Measurements from ENCODE around the gene ZSCAN29. TPM values are rescaled to one million over a fixed set of nuclear protein-coding genes. Genes with fewer than 3 reads are reported as not detected.
A peak's percentile ranks its signal among the peaks of the same experiment; 100 is the strongest.

ZSCAN29 gene
- total and polyA plus RNA-seq, 2 of the 13 experiments (the other 11 are each of a cell fraction or from before 2014, with no cell fraction given): 8.3 to 27.4 TPM

DNA sequence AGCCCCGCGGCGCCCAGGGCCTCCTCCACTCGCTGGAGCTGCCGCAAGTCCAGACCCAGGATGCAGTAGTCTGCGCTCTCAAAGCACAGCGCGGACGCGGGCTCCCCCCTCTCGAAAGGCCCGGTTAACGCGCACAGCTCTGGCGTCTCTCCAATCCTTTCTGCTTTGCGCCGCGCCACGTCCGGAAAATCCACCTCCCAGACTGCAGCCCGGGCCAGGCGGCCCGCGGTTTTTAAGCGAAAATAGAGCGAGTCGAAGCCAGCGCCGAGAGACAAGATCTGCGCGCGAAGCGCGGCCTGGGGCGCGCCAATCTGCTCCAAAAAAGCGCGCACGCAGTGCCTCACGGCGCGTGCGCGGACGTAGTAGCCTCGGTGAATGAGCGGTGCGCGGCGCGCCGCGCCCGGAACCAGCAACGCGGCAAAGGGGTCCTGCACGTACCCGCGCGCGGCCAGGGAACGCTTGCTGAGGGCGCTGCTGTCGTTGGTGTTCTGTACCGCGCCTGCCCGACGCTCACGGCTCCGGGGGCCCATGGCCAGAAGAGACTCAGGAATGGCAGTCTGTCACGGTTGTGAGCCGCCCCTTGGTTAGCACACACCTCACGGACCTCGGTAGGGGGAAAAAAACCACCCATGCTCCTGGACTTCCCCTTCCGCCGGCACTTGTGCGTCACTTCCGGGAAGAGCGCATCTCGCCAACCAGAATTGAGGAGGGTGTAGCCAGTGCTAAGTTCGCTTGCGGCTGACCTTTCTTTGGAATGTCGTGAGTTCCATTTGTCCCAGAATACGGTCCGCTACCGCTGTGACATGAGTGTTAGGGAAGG lies 40.7 kb downstream of the ZSCAN29 start, which contains the start of gene LCMT2 (continued):
- TF ChIP-seq, protein P1, sequence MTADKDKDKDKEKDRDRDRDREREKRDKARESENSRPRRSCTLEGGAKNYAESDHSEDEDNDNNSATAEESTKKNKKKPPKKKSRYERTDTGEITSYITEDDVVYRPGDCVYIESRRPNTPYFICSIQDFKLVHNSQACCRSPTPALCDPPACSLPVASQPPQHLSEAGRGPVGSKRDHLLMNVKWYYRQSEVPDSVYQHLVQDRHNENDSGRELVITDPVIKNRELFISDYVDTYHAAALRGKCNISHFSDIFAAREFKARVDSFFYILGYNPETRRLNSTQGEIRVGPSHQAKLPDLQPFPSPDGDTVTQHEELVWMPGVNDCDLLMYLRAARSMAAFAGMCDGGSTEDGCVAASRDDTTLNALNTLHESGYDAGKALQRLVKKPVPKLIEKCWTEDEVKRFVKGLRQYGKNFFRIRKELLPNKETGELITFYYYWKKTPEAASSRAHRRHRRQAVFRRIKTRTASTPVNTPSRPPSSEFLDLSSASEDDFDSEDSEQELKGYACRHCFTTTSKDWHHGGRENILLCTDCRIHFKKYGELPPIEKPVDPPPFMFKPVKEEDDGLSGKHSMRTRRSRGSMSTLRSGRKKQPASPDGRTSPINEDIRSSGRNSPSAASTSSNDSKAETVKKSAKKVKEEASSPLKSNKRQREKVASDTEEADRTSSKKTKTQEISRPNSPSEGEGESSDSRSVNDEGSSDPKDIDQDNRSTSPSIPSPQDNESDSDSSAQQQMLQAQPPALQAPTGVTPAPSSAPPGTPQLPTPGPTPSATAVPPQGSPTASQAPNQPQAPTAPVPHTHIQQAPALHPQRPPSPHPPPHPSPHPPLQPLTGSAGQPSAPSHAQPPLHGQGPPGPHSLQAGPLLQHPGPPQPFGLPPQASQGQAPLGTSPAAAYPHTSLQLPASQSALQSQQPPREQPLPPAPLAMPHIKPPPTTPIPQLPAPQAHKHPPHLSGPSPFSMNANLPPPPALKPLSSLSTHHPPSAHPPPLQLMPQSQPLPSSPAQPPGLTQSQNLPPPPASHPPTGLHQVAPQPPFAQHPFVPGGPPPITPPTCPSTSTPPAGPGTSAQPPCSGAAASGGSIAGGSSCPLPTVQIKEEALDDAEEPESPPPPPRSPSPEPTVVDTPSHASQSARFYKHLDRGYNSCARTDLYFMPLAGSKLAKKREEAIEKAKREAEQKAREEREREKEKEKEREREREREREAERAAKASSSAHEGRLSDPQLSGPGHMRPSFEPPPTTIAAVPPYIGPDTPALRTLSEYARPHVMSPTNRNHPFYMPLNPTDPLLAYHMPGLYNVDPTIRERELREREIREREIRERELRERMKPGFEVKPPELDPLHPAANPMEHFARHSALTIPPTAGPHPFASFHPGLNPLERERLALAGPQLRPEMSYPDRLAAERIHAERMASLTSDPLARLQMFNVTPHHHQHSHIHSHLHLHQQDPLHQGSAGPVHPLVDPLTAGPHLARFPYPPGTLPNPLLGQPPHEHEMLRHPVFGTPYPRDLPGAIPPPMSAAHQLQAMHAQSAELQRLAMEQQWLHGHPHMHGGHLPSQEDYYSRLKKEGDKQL (CRISPR knock-in tag; IDR thresholded peaks at IDR 0.05; ENCODE audit: low read depth): no peak
- no peak for TF ChIP-seq ZNF431 (CRISPR knock-in tag; IDR thresholded peaks at IDR 0.05; ENCODE audit: borderline replicate concordance, low read depth)
- no peak for TF ChIP-seq KLF13 (CRISPR knock-in tag; IDR thresholded peaks at IDR 0.05)
- TF ChIP-seq MIER2 (CRISPR knock-in tag; IDR thresholded peaks at IDR 0.05): peak; percentile 13; the same call in 1 of the 2 replicates
- no peak; the same call in 1 of the 2 replicates for TF ChIP-seq ZNF777 (CRISPR knock-in tag; IDR thresholded peaks at IDR 0.05)
- TF ChIP-seq, protein P2, sequence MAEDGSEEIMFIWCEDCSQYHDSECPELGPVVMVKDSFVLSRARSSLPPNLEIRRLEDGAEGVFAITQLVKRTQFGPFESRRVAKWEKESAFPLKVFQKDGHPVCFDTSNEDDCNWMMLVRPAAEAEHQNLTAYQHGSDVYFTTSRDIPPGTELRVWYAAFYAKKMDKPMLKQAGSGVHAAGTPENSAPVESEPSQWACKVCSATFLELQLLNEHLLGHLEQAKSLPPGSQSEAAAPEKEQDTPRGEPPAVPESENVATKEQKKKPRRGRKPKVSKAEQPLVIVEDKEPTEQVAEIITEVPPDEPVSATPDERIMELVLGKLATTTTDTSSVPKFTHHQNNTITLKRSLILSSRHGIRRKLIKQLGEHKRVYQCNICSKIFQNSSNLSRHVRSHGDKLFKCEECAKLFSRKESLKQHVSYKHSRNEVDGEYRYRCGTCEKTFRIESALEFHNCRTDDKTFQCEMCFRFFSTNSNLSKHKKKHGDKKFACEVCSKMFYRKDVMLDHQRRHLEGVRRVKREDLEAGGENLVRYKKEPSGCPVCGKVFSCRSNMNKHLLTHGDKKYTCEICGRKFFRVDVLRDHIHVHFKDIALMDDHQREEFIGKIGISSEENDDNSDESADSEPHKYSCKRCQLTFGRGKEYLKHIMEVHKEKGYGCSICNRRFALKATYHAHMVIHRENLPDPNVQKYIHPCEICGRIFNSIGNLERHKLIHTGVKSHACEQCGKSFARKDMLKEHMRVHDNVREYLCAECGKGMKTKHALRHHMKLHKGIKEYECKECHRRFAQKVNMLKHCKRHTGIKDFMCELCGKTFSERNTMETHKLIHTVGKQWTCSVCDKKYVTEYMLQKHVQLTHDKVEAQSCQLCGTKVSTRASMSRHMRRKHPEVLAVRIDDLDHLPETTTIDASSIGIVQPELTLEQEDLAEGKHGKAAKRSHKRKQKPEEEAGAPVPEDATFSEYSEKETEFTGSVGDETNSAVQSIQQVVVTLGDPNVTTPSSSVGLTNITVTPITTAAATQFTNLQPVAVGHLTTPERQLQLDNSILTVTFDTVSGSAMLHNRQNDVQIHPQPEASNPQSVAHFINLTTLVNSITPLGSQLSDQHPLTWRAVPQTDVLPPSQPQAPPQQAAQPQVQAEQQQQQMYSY (CRISPR knock-in tag; IDR thresholded peaks at IDR 0.05): peak; percentile 52; the same call in 1 of the 2 replicates
- peak; percentile 42; the same call in 1 of the 2 replicates for TF ChIP-seq EEA1 (CRISPR knock-in tag; IDR thresholded peaks at IDR 0.05; ENCODE audit: borderline replicate concordance)
- TF ChIP-seq ATF7-NPFF (CRISPR knock-in tag; IDR thresholded peaks at IDR 0.05; ENCODE audit: low read depth): peak; percentile 77
- TF ChIP-seq ZNF260 (CRISPR knock-in tag; IDR thresholded peaks at IDR 0.05; ENCODE audit: borderline replicate concordance, low read depth): no peak
- TF ChIP-seq NFYC (CRISPR knock-in tag; IDR thresholded peaks at IDR 0.05): peak; percentile 75
- TF ChIP-seq ZNF720 (CRISPR knock-in tag; IDR thresholded peaks at IDR 0.05): 0 out of 2 replicates have a peak, but pooled peaks have one; percentile 44
- no peak for TF ChIP-seq ZNF282 (IDR thresholded peaks at IDR 0.05; ENCODE audit: partially characterized antibody)
- TF ChIP-seq, protein P3, sequence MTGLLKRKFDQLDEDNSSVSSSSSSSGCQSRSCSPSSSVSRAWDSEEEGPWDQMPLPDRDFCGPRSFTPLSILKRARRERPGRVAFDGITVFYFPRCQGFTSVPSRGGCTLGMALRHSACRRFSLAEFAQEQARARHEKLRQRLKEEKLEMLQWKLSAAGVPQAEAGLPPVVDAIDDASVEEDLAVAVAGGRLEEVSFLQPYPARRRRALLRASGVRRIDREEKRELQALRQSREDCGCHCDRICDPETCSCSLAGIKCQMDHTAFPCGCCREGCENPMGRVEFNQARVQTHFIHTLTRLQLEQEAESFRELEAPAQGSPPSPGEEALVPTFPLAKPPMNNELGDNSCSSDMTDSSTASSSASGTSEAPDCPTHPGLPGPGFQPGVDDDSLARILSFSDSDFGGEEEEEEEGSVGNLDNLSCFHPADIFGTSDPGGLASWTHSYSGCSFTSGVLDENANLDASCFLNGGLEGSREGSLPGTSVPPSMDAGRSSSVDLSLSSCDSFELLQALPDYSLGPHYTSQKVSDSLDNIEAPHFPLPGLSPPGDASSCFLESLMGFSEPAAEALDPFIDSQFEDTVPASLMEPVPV (CRISPR knock-in tag; IDR thresholded peaks at IDR 0.05): peak; percentile 60
- TF ChIP-seq ZNF232 (CRISPR knock-in tag; IDR thresholded peaks at IDR 0.05; ENCODE audit: borderline replicate concordance): no peak
- TF ChIP-seq, protein P4, sequence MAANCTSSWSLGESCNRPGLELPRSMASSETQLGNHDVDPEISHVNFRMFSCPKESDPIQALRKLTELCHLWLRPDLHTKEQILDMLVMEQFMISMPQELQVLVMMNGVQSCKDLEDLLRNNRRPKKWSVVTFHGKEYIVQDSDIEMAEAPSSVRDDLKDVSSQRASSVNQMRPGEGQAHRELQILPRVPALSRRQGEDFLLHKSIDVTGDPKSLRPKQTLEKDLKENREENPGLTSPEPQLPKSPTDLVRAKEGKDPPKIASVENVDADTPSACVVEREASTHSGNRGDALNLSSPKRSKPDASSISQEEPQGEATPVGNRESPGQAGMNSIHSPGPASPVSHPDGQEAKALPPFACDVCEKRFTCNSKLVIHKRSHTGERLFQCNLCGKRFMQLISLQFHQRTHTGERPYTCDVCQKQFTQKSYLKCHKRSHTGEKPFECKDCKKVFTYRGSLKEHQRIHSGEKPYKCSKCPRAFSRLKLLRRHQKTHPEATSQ (CRISPR knock-in tag; IDR thresholded peaks at IDR 0.05; ENCODE audit: borderline replicate concordance): no peak
- no peak for TF ChIP-seq ZNF12 (CRISPR knock-in tag; IDR thresholded peaks at IDR 0.05)
- TF ChIP-seq ZFP1 (CRISPR knock-in tag; IDR thresholded peaks at IDR 0.05): peak; percentile 27

Measured in HepG2 (cell line).